Right kidney (tissue), 1 donor: ENCODE data around the gene DOCK7.

Experiments
- DNase-seq: peaks from one replicate; pipeline ENCODE4 v3.0.0-alpha.2; 2016

DOCK7 gene

DNA sequence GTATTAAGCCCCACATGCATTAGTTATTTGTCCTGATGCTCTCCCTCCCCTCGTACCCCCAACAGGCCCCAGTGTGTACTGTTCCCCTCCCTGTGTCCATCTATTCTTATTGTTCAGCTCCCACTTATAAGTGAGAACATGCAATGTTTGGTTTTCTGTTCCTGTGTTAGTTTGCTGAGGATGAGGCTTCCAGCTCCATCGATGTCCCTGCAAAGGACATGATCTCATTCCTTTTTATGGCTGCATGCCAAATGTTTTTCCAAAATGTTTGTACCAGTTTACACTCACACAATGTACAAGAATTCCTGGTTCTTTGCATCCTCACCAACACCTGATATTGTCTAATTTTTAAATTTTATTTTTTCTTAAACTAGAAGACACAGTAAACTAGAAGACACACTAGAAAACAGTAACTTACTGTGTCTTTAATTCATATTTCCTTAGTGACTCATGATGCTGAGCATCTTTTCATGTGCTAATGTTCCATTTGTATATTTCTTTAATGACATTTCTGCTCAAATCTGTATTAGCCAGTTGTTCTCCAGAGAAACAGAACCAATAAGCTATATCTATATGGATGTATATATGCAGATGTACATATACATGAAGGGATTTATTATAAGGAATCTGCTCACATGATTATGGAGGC is 270.7 kb downstream of the DOCK7 start:
- no peak for DNase-seq

DNA sequence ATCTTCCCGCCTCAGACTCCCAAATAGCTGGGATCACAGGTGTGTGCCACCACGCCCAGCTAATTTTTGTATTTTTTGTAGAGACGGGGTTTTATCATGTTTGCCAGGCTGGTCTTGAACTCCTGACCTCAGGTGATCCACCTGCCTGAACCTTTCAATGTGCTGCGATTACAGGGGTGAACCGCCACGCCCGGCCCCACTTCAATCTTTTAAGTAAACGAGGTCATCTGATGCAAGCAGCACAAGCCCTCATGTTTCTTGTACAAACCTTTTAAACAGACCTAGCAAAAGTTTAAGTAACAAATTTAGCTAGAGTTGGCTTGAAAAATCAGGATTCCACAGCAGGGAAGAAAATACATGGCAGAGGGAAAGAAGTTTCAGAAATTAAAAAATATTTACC is 272.5 kb downstream of the DOCK7 start:
- DNase-seq, result no peak

- DNase-seq, result peak; percentile 42
Measured at GRCh38 chr1:62407398-62408009, 280.7 kb downstream of the DOCK7 start.

- no peak for DNase-seq
Measured at GRCh38 chr1:62406576-62406975, 281.6 kb downstream of the DOCK7 start.

- no peak for DNase-seq
Measured at GRCh38 chr1:62405247-62405646, 282.9 kb downstream of the DOCK7 start.
